ENCODE data around the gene ERBB4.

DNA sequence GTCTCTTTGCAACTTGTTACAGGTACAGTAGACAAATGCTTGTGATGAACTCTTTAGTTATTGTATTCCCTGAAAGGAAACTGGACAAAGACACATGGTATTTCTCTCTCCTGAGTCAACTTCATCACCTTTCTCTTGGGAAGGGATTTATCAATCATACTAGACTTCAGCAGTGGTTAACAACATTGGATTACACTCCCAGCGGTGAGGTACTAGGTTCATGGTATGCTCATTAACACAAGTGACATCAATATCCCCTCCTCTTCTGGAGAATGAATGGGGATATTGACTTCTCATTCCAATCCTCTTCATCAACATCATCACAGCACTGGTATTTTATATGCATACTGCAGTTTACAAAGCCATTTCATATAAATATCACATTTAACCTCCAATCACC lies 574.6 kb downstream of the ERBB4 start:
- TF ChIP-seq, protein P1, sequence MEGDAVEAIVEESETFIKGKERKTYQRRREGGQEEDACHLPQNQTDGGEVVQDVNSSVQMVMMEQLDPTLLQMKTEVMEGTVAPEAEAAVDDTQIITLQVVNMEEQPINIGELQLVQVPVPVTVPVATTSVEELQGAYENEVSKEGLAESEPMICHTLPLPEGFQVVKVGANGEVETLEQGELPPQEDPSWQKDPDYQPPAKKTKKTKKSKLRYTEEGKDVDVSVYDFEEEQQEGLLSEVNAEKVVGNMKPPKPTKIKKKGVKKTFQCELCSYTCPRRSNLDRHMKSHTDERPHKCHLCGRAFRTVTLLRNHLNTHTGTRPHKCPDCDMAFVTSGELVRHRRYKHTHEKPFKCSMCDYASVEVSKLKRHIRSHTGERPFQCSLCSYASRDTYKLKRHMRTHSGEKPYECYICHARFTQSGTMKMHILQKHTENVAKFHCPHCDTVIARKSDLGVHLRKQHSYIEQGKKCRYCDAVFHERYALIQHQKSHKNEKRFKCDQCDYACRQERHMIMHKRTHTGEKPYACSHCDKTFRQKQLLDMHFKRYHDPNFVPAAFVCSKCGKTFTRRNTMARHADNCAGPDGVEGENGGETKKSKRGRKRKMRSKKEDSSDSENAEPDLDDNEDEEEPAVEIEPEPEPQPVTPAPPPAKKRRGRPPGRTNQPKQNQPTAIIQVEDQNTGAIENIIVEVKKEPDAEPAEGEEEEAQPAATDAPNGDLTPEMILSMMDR (IDR thresholded peaks at IDR 0.05): no peak
- TF ChIP-seq ZFX (IDR thresholded peaks at IDR 0.05; ENCODE audit: borderline replicate concordance): no peak

All from 22Rv1 (cell line).